ENCODE data around the gene OXNAD1. TPM values are rescaled to one million over a fixed set of nuclear protein-coding genes. Genes with fewer than 3 reads are reported as not detected.

Gene OXNAD1
- total RNA-seq, 1 experiment from 2014 or later, result 12.1 TPM

- POLR2A ChIA-PET, result no interaction called here
- Histone ChIP-seq H3K9me2 (ENCODE audit: insufficient read depth) (no peaks in the 10 kb centered on the region), H3K4me2 (ENCODE audit: low read length) (no peak overlapping the region), H3K36me3 (ENCODE audit: control insufficient read depth in 1 of 2, insufficient read depth in 2 of 2, low read length in 2 of 2) (peaks cover 3 to 14% of the 10 kb centered on the region in 2 experiments), H3K27me3 (ENCODE audit: insufficient read depth, low read length) (no peaks in the 10 kb centered on the region), H3K9ac (ENCODE audit: low read length) (no peak overlapping the region), H3K4me3 (replicated peaks in 1 of 2; ENCODE audit: low read depth in 1 of 2, low read length in 2 of 2) (no peak overlapping the region), H3K9me3 (ENCODE audit: control insufficient read depth in 1 of 2, insufficient read depth in 1 of 2, low read depth in 1 of 2, low read length in 2 of 2) (no peaks in the 10 kb centered on the region), H2AFZ (ENCODE audit: low read depth, low read length, poor library complexity, severe bottlenecking) (no peak overlapping the region), H3K4me1 (ENCODE audit: control insufficient read depth in 1 of 2, insufficient read depth in 2 of 2, low read length in 2 of 2) (no peaks in the 10 kb centered on the region), H3K79me2 (ENCODE audit: insufficient read depth, low read length) (peaks cover 18% of the 10 kb centered on the region), H4K20me1 (ENCODE audit: insufficient read depth) (no peaks in the 10 kb centered on the region), H3K27ac (ENCODE audit: low read depth, low read length) (no peak overlapping the region)
- DNase-seq (ENCODE audit: low read depth, low spot score) (no peak), ATAC-seq (no peak)
- RAD21 ChIA-PET (ENCODE audit: low non-redundant PET in 1 of 2, low total read pairs in 2 of 2, uncharacterized antibody in 2 of 2, unreplicated experiment in 2 of 2), result no interaction called here
- intact Hi-C loops (cut with micrococcal nuclease), result no loop called here
- CTCF ChIA-PET, result no interaction called here
- TF ChIP-seq SIN3A (IDR thresholded peaks at IDR 0.05; ENCODE audit: low read depth) (no peak), ZNF274 (IDR thresholded peaks at IDR 0.05; ENCODE audit: low read depth, low read length) (no peak), EZH2phosphoT487 (IDR thresholded peaks at IDR 0.05; ENCODE audit: borderline replicate concordance) (no peak), RAD21 (IDR thresholded peaks at IDR 0.05; ENCODE audit: low read depth) (no peak)
- no TSS peak for BruUV-seq (replicated peaks)
These were observed 6.8 kb upstream of the OXNAD1 start for GRCh38 chr3:16258177-16258576.

- no peak for DNase-seq (ENCODE audit: low read depth, low spot score)
- ATAC-seq, result no peak
- Histone ChIP-seq H2AFZ (ENCODE audit: low read depth, low read length, poor library complexity, severe bottlenecking) (no peak overlapping the region), H3K9me2 (ENCODE audit: insufficient read depth) (no peaks in the 10 kb centered on the region), H3K36me3 (ENCODE audit: control insufficient read depth in 1 of 2, insufficient read depth in 2 of 2, low read length in 2 of 2) (peaks cover 3 to 14% of the 10 kb centered on the region in 2 experiments), H3K9ac (ENCODE audit: low read length) (no peak overlapping the region), H3K79me2 (ENCODE audit: insufficient read depth, low read length) (peaks cover 25% of the 10 kb centered on the region), H3K4me3 (replicated peaks in 1 of 2; ENCODE audit: low read depth in 1 of 2, low read length in 2 of 2) (no peak overlapping the region), H3K4me1 (ENCODE audit: control insufficient read depth in 1 of 2, insufficient read depth in 2 of 2, low read length in 2 of 2) (peaks cover 2 to 3% of the 10 kb centered on the region in 2 experiments; a peak in 2 of 4 replicates), H3K9me3 (ENCODE audit: control insufficient read depth in 1 of 2, insufficient read depth in 1 of 2, low read depth in 1 of 2, low read length in 2 of 2) (no peaks in the 10 kb centered on the region), H3K27ac (ENCODE audit: low read depth, low read length) (no peak overlapping the region), H3K27me3 (ENCODE audit: insufficient read depth, low read length) (no peaks in the 10 kb centered on the region), H4K20me1 (ENCODE audit: insufficient read depth) (no peaks in the 10 kb centered on the region), H3K4me2 (ENCODE audit: low read length) (no peak overlapping the region)
- ChIA-PET RAD21 (ENCODE audit: low non-redundant PET in 1 of 2, low total read pairs in 2 of 2, uncharacterized antibody in 2 of 2, unreplicated experiment in 2 of 2) (no interaction called here), CTCF (interaction anchor here (0.9 kb wide), 1 partner anchor 9 kb away, joined by 3 read pairs; no protein-coding TSS in a partner anchor), POLR2A (no interaction called here)
- BruUV-seq (replicated peaks), result no TSS peak
- intact Hi-C loops (cut with micrococcal nuclease), result no loop called here
- TF ChIP-seq SP1 (IDR thresholded peaks at IDR 0.05; ENCODE audit: low read depth), result no peak
- TF ChIP-seq FOSL1 (IDR thresholded peaks at IDR 0.05; ENCODE audit: low read depth), result no peak
- TF ChIP-seq ZNF274 (IDR thresholded peaks at IDR 0.05; ENCODE audit: low read depth, low read length), result no peak
- TF ChIP-seq YY1 (IDR thresholded peaks at IDR 0.05; ENCODE audit: extremely low read depth, insufficient replicate concordance, low read depth, low read length), result no peak
- TF ChIP-seq CTCF (IDR thresholded peaks at IDR 0.05 in 2 of 3, conservative IDR thresholded peaks at IDR 0.05 in 1 of 3; ENCODE audit: borderline replicate concordance in 1 of 3, insufficient read depth in 1 of 3, low read depth in 2 of 3, low read length in 2 of 3), result no peak
- TF ChIP-seq ELF1 (IDR thresholded peaks at IDR 0.05; ENCODE audit: borderline replicate concordance, low read depth), result no peak
- TF ChIP-seq ZFX (IDR thresholded peaks at IDR 0.05), result no peak
- no peak for TF ChIP-seq ATF3 (IDR thresholded peaks at IDR 0.05)
- no peak for TF ChIP-seq RAD21 (IDR thresholded peaks at IDR 0.05; ENCODE audit: low read depth)
- TF ChIP-seq EZH2 (IDR thresholded peaks at IDR 0.05), result no peak
- no peak for TF ChIP-seq JUND (IDR thresholded peaks at IDR 0.05)
- no peak for TF ChIP-seq CBX3 (IDR thresholded peaks at IDR 0.05; ENCODE audit: low read depth)
- no peak for TF ChIP-seq SIN3A (IDR thresholded peaks at IDR 0.05; ENCODE audit: low read depth)
- no peak for TF ChIP-seq EZH2phosphoT487 (IDR thresholded peaks at IDR 0.05; ENCODE audit: borderline replicate concordance)
- TF ChIP-seq POLR2A (IDR thresholded peaks at IDR 0.05; ENCODE audit: borderline replicate concordance, extremely low read depth, insufficient read depth, insufficient read length), result no peak
- TF ChIP-seq SRF (IDR thresholded peaks at IDR 0.05; ENCODE audit: low read depth), result no peak
- TF ChIP-seq CEBPB (IDR thresholded peaks at IDR 0.05; ENCODE audit: low read depth), result no peak
These were observed 6.1 kb upstream of the OXNAD1 start for GRCh38 chr3:16258866-16259265.

All from HCT116 (cell line).